Activated naive CD4-positive, alpha-beta T cell treated with anti-CD3 and anti-CD28 coated beads, Interleukin-2, amount 50 U/mL, for 72 hours (primary cell): ENCODE data around the gene RPL18A. TPM values are rescaled to one million over a fixed set of nuclear protein-coding genes. Genes with fewer than 3 reads are reported as not detected.
A peak's percentile ranks its signal among the peaks of the same experiment; 100 is the strongest.

Experiments used
- ATAC-seq, 2 donors: fragments of 150-1000 bp; cut with Tn5 transposase; 2 replicates each; pipeline ENCODE4 v1.10.0; 2021; ENCODE audit warnings: mild to moderate bottlenecking in 2 of 2, moderate library complexity in 2 of 2
- DNase-seq, 2 donors: peaks; one replicate each; pipeline ENCODE4 v3.0.0; 2021 to 2022; ENCODE audit warnings: low spot score in 2 of 2
- H3K27ac Mint-ChIP-seq, 2 donors: one replicate each; pipeline ENCODE4 v1.8.0; 2022; ENCODE audit warnings: mild to moderate bottlenecking in 2 of 2, mixed read lengths in 2 of 2
- H3K36me3 Mint-ChIP-seq, 2 donors: one replicate each; pipeline ENCODE4 v1.8.0; 2022; ENCODE audit warnings: mixed read lengths in 2 of 2
- H3K9me3 Mint-ChIP-seq, 2 donors: one replicate each; pipeline ENCODE4 v1.8.0; 2022; ENCODE audit warnings: mixed read lengths in 2 of 2
- total RNA-seq, 2 donors: library from RNA; stranded (reverse); gene quantifications; one replicate each; pipeline ENCODE4 v1.2.3, GENCODE V29; 2022

RPL18A gene
- total RNA-seq, 2 donors from 2014 or later: 3,079 to 3,707 TPM

DNA sequence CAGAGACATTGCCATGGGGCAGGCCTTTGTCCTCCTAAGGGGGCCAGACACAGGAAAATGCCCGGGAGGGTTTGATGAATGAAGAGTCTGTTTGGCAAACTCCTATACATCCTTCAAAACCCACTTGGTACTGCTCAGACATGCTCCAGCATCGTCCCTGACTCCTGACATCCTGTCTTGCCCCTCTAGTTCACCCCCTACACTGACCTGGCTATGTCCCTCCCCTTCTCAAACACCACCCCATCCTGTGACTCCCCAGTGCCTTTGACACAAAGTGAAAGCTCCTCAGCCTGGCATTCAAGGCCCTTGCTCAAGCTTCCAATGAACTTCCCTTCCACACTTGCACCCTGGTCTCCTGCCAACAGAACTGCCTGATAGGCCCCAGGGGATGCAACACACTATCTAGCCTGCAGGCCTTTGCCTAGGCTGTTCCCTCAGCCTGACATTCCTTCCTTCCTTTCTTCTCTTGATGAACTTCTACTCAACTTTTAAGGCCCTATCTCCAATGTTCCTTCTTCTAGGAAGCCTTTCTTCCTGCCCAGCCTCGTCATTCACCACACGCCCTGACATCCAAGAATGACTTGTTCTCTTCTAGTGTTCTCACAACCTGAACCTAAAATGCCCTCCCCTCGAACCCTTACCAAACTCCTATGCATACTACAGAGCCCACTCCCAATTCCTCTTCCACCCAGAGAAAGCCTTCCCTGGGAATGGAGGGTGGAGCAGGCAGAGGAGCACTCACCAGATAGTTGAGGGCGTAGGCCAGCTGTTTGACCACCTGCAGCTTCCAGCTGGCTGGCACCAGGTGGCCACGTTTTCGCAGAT is 24.3 kb upstream of the RPL18A start:
- H3K36me3 Mint-ChIP-seq: peaks cover 34 to 69% of the 10 kb centered on the region in 2 donors
- no peak for ATAC-seq
- peak overlapping the region; percentile 20 to 81 for H3K27ac Mint-ChIP-seq

DNA sequence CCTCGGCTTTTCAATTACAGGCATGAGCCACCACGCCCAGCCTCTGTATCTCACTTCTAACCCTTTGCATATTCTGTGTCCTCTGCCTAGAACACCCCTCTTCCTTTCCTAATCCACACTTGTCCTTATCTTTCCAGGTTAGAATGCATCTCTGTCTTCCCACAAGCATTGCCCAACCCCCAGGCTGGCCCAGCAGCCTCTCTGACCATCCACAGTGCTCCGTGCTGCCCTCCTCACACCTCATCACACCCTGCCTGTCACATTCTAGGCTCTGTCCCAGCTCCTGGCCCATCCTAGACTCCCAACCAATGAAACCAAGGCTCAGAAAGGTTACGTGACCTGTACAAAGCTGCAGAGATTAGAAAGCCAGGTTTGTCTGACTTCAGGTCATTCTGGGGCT is 23.2 kb upstream of the RPL18A start:
- DNase-seq: no peak
- no peak for ATAC-seq
- Mint-ChIP-seq H3K36me3 (peaks cover 35 to 68% of the 10 kb centered on the region in 2 donors), H3K9me3 (peaks cover 0 to 4% of the 10 kb centered on the region in 2 donors), H3K27ac (peak overlapping the region; percentile 69 to 81)

More for the DNA sequence above, 24.3 kb upstream of the RPL18A start:
- H3K9me3 Mint-ChIP-seq: peaks cover 0 to 4% of the 10 kb centered on the region in 2 donors
- no peak for DNase-seq

DNA sequence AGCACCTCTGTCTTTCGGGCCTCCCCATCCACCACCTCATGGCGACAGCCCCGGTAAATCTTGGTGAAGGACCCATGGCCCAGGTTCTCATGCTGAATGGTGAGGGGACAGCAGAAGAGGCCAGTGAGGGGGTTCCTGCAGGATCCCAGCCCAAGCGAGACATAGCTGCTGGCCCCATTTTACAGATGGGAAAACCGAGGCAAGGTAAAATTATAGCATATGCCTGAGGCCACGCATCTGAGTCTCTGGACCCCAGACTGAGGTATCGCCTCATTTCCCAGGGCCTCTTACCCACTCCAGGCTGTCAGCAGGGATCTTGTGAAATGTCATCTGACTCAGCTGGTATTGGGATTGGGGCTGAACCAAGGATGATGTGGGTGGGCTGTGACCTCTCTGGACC is 21.7 kb upstream of the RPL18A start:
- Mint-ChIP-seq H3K9me3 (no peaks in the 10 kb centered on the region), H3K27ac (peak overlapping the region in 1 of 2 donors; percentile 82)

DNA sequence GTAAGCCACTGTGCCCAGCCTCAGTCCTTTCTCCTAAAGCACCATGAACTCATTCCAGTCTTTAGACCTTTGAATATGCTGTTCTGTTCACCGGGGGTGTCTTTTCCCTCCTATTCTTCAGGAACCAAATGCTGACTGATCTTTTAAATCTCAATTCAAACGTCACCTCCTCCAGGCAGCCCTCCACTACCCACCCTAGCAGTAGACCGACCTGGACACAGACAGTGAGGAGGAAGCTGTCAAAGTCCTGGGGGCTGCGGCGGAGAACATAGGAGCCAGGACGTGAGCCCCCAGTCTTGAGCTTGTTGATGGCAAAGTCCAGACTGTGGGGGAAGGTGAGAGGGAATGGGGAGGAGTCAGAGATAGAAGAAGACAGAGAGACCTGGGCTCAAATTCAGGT is 19.7 kb upstream of the RPL18A start:
- peaks cover 29 to 58% of the 10 kb centered on the region in 2 donors for H3K36me3 Mint-ChIP-seq
- DNase-seq (no peak), ATAC-seq (no peak)
- H3K9me3 Mint-ChIP-seq: no peaks in the 10 kb centered on the region
- peak overlapping the region in 1 of 2 donors; percentile 72 for H3K27ac Mint-ChIP-seq

More for the DNA sequence above, 21.7 kb upstream of the RPL18A start:
- H3K36me3 Mint-ChIP-seq: peaks cover 26 to 54% of the 10 kb centered on the region in 2 donors
- no peak for ATAC-seq
- DNase-seq: no peak

DNA sequence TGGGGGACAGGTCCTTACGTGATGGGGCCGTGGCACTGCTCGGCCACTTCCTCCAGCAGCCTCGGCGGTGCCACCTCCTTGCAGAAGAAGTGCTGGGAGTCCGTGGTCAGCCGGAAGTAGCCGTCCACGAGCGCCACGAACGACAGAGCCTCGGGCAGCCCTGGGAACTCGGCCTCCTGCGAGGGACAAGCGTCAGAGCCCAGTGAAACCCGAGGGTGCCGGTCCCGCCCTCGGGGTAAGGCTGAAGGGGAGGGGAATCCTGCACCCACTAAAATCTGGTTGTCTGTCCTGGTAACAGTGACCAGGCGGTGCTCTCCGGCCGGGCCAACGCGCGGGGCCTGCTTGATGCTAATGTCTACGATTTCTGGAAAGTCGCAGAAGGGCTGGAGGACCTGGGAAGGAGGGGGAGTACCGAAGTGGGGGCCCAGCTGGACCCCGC is 18.3 kb upstream of the RPL18A start:
- Mint-ChIP-seq H3K27ac (peak overlapping the region in 1 of 2 donors; percentile 13), H3K36me3 (peaks cover 21 to 54% of the 10 kb centered on the region in 2 donors), H3K9me3 (no peaks in the 10 kb centered on the region)
- ATAC-seq (no peak), DNase-seq (no peak)

DNA sequence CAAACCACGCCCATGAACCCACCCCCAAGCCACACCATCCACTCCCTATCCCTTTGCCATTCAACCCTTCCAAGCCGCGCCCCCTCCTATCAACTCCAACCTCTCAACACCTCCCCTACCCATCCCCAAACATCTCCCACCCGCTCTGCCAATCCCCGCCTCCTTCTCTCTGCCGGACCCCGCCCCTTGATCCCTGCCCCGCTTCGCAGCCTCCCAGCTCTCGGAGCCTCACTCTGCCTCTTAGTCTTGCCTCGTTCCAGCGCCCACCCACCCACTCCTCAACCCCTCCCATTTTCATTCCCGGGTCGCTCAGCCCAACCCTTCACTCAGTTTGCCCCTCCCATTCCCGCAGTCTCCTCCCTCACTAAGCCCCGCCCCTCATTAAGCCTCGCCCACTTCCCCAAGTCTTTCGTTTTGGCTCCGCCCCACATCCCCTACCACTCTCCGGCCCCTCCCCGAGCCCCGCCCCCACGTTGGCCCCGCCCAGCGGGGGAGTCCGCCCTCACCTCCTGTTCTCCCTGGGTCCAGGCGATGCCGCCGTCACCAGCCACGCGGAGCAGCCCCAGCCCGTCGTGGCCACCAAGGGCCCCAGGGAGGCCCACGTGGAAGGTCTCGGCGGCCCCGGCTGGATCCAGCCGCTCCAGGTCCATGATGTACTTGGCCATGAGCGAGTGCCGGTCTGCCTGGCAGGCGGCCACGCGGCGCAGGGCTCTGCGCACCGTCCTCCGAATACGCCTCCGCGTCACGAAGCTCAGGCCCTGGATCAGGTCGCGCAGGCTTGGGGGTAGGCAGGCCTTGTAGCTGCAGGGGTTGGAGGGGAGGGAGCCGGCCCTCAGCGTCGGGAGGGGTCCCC is 17.7 kb upstream of the RPL18A start:
- H3K9me3 Mint-ChIP-seq: no peaks in the 10 kb centered on the region
- ATAC-seq (peak; percentile 13 to 81), DNase-seq (peak in 1 of 2 donors; percentile 74)
- no peak overlapping the region for H3K27ac Mint-ChIP-seq
- peaks cover 17 to 52% of the 10 kb centered on the region in 2 donors for H3K36me3 Mint-ChIP-seq

DNA sequence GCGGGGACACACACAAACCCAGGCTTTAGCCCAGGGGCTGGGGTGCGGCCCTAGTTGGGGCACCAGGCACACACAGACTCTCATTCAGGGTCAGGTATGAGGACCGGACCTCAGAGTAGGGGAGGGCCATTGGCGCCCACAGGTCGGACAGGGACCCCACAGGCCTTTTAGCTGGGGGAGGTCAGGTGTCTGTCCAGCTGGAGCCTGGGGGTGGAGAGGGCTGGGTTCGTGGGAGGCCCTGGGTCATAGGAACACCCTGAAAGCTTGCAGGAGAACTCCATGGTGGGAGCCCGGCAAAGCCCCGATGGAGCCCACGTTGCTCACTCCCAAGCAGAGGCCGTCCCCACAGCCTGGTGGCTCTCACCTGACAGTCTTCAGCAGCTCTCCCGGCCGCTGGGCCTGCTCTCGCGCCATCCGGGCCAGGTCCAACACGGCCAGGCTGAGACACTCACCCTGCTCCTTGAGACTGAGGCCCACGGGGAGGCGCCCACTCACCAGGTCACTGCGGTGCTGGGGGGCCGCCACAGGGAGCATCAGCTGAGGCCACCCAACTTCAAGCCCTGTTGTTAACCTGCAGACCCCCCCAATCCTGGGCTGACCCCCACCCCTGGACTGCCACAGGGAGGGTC is 16.9 kb upstream of the RPL18A start:
- peaks cover 16 to 49% of the 10 kb centered on the region in 2 donors for H3K36me3 Mint-ChIP-seq
- no peaks in the 10 kb centered on the region for H3K9me3 Mint-ChIP-seq
- no peak overlapping the region for H3K27ac Mint-ChIP-seq
- DNase-seq: no peak
- ATAC-seq: no peak

DNA sequence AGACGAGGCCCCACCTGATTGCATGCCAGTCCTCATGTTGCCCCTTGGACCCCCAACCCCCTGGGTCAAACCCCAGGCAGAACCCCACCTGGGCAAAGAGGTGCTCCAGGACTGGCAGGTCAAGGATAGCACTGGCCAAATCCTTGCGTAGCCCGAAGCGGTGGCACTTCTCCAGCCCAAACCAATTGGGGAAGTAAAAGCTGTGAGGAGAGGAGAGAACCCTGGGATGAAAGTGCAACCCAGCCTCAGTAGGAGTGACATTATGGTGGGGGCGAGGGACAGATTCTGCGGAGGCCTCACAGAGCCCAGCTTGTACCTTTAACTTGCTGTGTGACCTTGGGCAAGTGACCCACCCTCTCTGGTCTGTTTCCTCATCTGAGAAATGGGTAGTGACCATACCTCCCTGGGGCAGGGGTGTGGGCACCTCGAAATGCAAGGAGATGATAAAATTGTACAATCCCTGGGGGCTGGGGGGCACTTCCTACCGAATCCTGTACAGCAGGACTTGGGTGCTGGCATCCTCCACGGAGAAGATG is 16.4 kb upstream of the RPL18A start:
- H3K27ac Mint-ChIP-seq: no peak overlapping the region
- peaks cover 11 to 43% of the 10 kb centered on the region in 2 donors for H3K36me3 Mint-ChIP-seq
- DNase-seq (no peak), ATAC-seq (no peak)
- no peaks in the 10 kb centered on the region for H3K9me3 Mint-ChIP-seq

DNA sequence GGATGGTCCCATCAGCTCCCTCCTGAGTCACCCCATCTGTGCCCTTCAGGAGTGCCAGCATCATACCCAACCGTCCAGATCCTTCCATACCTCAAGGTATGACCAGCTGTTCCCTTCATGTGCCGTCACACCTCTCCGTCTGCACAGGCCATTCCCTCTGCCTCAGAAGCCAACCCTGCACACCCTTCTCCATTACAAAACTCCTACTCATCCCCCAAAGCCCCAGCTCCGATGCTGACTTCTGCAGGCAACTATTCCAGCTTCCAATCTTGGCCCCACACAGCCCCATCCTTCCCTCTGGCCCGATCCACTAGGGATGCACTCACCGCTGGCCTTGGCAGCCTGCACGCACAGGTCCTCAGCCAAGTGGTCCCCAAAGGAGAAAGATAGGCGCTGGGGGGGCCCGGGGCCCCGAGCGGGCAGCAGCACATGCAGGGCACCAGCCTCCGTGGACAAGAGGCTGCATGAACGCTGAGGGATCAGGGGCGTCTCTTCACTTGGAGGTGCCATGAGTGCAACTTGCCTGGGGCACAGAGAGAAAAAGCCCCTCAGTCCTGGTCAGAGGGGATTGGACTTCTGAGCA is 15.7 kb upstream of the RPL18A start:
- ATAC-seq (no peak), DNase-seq (no peak)
- Mint-ChIP-seq H3K9me3 (no peaks in the 10 kb centered on the region), H3K36me3 (peaks cover 11 to 39% of the 10 kb centered on the region in 2 donors), H3K27ac (peak overlapping the region; percentile 85 to 90)

DNA sequence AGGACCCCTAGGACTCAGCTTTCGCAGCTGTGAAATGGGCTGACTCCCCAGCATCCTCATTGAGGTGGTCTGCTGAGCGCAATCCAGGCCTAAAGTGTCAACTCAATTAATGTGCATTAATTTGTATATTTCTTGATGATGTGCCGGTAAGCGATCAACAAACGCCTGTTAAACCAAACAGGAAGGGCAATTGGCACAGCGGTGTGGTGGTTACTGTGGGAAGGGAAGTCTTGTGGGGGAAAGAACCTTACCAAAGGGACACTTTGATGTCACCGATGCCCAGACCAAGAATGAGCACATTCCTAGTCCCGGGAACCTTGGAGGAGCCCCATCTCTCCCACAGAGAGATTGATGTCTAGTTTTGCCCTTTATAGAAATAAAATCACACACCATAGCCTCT is 13.6 kb upstream of the RPL18A start:
- DNase-seq (no peak), ATAC-seq (peak in 1 of 2 donors; percentile 27)
- peak overlapping the region; percentile 85 to 98 for H3K27ac Mint-ChIP-seq
- H3K9me3 Mint-ChIP-seq: no peaks in the 10 kb centered on the region
- H3K36me3 Mint-ChIP-seq: peaks cover 6 to 40% of the 10 kb centered on the region in 2 donors

DNA sequence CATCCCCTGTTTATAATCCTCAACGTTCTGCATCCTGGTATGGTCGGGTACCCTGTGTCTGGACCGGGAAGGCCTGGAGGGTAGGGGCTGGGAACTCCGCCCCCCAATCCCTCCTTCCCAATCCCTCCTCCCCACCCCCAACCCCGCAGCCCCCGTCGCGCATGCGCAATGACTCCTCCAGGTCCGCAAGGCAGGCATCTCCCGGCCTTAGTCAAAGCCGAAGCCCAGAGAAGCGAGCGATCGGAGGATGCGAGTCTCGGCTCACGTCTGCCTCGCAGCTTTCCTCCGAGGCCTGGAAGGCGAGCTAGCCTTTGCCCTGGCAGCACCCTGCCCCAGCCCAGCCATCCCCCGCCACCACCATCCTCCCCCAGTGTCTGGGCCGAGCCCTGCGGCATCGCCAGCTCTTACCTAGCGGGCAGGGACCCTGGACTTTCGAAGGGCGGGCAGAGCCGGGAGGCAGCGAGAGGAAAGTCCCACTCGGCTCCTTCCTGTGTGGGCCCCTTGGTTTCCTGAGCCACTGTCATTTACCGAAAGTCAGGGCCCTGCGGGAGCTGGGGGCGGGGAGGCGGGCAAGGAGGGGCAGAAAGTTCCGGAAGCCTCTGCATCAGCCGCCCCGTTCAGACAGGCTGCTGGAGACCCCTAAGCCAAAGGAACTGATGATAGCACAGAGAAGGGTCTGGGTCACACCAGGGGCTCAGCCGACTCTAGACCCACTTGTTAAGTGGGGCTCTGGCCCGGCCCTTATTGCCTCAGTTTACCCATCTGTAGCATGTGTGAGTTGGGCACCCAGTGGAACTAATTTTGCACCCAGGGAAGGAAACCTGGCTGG is 12.0 kb upstream of the RPL18A start, which contains the start of gene JAK3:
Gene JAK3, minus strand, starts transcription at position 445 of the 829 bp plus-strand sequence. CDS start 3,565 bp downstream, outside the sequence.
- H3K36me3 Mint-ChIP-seq: peaks cover 5 to 46% of the 10 kb centered on the region in 2 donors
- H3K27ac Mint-ChIP-seq: peak within 1 kb of the TSS; percentile 85 to 98

DNA sequence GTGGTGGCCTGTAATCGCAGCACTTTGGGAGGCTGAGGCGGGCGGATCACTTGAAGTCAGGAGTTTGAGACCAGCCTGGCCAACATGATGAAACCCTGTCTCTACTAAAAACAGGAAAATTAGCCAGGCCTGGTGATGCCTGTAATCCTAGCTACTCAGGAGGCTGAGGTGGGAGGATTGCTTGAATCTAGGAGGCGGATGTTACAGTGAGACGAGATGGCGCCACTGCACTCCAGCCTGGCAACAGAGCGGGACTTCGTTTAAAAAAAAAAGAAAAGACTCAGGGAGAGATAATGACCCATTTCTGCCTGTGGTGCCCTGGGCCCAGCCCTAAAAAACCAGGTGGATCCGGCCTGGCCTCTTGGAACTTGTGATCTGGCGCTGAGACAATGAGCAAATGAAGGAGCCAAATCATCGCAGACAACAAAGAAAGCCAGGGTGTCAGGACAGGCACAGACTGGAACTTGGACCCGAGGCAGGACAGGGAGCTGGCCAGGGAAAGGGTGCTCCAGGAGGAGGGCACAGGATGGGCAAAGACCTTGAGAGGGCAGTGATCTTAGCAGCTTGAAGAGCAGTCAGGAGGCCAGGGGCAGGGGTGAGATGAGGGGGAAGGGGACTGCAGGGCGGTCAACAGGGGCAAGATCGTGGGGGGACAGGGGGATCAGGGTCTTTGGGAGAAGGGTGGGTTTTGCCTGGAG is 11.0 kb upstream of the RPL18A start:
- no peak for ATAC-seq
- H3K36me3 Mint-ChIP-seq: peaks cover 5 to 40% of the 10 kb centered on the region in 2 donors
- DNase-seq: no peak

More for the DNA sequence above, 12.0 kb upstream of the RPL18A start, which contains the start of gene JAK3:
- ATAC-seq (peak; percentile 79 to 90), DNase-seq (peak; percentile 84 to 91)
- peaks cover 0 to 4% of the 10 kb centered on the region in 2 donors for H3K9me3 Mint-ChIP-seq

DNA sequence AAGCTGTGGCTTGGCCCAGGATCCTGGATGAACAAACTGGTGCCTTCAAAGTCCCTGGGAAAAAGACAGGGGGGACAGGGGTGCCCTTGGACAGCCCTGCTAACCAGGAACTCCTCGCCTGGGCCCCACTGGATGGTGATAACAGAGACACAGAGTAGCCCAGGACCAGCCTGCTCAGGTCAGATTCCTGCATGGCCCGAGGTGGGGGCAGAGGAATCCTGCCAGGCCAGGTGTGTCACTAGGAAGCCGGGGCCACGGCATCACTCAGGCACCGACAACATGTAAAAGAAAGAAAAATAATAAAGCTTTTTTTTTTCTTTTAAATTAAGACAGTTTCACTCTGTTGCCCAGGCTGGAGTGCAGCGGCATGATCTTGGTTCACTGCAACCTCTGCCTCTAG is 5.6 kb upstream of the RPL18A start:
- Mint-ChIP-seq H3K9me3 (peaks cover 0 to 4% of the 10 kb centered on the region in 2 donors), H3K27ac (no peak overlapping the region), H3K36me3 (peaks cover 0 to 17% of the 10 kb centered on the region in 2 donors)
- ATAC-seq: no peak
- DNase-seq: no peak

More for the DNA sequence above, 11.0 kb upstream of the RPL18A start:
- Mint-ChIP-seq H3K27ac (peak overlapping the region; percentile 85 to 98), H3K9me3 (peaks cover 0 to 4% of the 10 kb centered on the region in 2 donors)

DNA sequence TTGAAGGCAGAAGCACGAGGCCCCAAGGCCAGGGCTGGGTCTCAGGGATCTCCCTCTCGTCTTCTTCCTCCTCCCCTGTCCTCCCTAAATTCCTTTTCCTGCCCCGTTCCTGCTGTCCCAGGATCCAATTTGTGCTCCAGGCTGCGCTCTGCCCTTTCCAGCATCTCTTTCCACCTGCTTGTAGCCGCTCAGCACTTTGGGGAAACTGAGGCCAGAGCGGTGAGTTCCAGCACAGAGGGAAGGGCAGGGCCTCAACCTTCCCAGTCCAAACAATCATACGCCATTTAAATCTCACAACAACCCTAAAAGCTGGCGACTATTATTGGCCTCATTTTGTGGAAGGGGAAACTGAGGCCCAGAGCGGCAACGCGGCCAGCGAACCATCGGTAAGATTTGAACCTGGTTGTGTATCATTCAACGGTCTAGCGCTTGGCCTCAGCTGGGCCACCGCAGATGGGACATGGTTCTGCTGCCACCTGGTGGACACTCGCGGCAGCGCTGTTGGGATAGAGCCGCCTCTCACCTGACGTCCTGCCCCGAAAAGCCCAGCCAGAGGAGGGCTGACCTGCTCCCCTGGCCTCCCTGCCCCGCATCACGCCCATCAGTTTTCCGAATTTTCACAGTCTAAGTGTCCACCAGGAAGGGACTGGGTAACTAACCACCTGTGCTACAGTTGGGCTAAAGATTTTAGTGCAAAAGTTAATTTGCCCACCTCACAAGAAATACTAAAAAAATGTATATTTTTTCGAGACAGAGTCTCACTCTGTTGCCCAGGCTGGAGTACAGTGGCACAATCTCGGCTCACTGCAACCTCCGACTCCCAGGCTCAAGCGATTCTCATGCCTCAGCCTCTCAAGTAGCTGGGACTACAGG is 4.2 kb upstream of the RPL18A start:
- ATAC-seq: peak; percentile 41 to 46
- no peak overlapping the region for H3K27ac Mint-ChIP-seq

More for the DNA sequence above, 4.2 kb upstream of the RPL18A start:
- peak; percentile 91 to 98 for DNase-seq
- peaks cover 0 to 4% of the 10 kb centered on the region in 2 donors for H3K9me3 Mint-ChIP-seq
- peaks cover 11 to 22% of the 10 kb centered on the region in 2 donors for H3K36me3 Mint-ChIP-seq
